HCT116 (cell line): ENCODE results near the gene MUSTN1. TPM values are rescaled to one million over a fixed set of nuclear protein-coding genes. Genes with fewer than 3 reads are reported as not detected.

ENCODE experiments used
- ATAC-seq: fragments of 200-7000 bp; cut with Tn5 transposase; 2 replicates; pipeline ENCODE4 v1.9.1; 2020; ENCODE audit warnings: mild to moderate bottlenecking, moderate library complexity
- BruUV-seq: library from RNA; stranded (reverse); fragments of 400-500 nt; replicated peaks from 2 replicates; lab custom pipeline; 2021; lab: Mats Ljungman, UMichigan
- CTCF ChIA-PET: fragments of 300-600 bp; sonication (Branson Sonifier 250); formaldehyde crosslinking; loops from one replicate; lab custom pipeline; 2021; ENCODE audit warnings: antibody characterized with exemption; lab: Charles Lee
- POLR2A ChIA-PET: fragments of 300-600, 350-600 bp; sonication (Branson Sonifier 250); formaldehyde crosslinking; loops from one replicate; lab custom pipeline; 2021; ENCODE audit warnings: antibody characterized with exemption; lab: Charles Lee
- RAD21 ChIA-PET, 2 experiments: fragments of 300-600 bp; sonication (Branson Sonifier 250); formaldehyde crosslinking; loops; one replicate each; lab custom pipeline; 2023; ENCODE audit warnings: low total read pairs in 2 of 2; ENCODE audit not compliant: uncharacterized antibody in 2 of 2, unreplicated experiment in 2 of 2, low non-redundant PET in 1 of 2; lab: Charles Lee
- DNase-seq: peaks from one replicate; pipeline ENCODE4 v3.0.0-alpha.2; 2010; ENCODE audit warnings: low read depth, low spot score
- H2AFZ ChIP-seq: fragments of 200-600 bp; shearing (Covaris generic), sonication (generic); 2 replicates; pipeline ENCODE4 v1.6.1; 2017; ENCODE audit warnings: low read depth, mixed run types, mixed read lengths, antibody characterized with exemption, low read length; ENCODE audit not compliant: poor library complexity, severe bottlenecking
- H3K27ac ChIP-seq: 2 replicates; pipeline ENCODE4 v1.5.1; 2012; ENCODE audit warnings: low read depth, low read length
- H3K27me3 ChIP-seq: fragments of 200-600 bp; sonication (generic); 2 replicates; pipeline ENCODE4 v1.6.1; 2016; ENCODE audit warnings: mixed run types, low read length, mixed read lengths; ENCODE audit not compliant: insufficient read depth
- H3K36me3 ChIP-seq, 2 experiments: fragments of 200-500 bp in 1 of 2; fragments of 200-600 bp in 1 of 2; sonication (Bioruptor generic) in 1 of 2; sonication (generic) in 1 of 2; 2 replicates each; pipeline versions ENCODE4 v1.5.1 to v1.6.1; 2014 to 2016; ENCODE audit warnings: low read length in 2 of 2, inconsistent platforms in 1 of 2, mixed read lengths in 1 of 2, mixed run types in 1 of 2; ENCODE audit not compliant: insufficient read depth in 2 of 2, control insufficient read depth in 1 of 2
- H3K4me1 ChIP-seq, 2 experiments: fragments of 200-600 bp in 1 of 2; sonication (generic) in 1 of 2; 2 replicates each; pipeline versions ENCODE4 v1.5.1 to v1.6.1; 2012 to 2017; ENCODE audit warnings: low read length in 2 of 2, inconsistent platforms in 1 of 2, mild to moderate bottlenecking in 1 of 2, mixed read lengths in 1 of 2, mixed run types in 1 of 2, moderate library complexity in 1 of 2; ENCODE audit not compliant: insufficient read depth in 2 of 2, control insufficient read depth in 1 of 2
- H3K4me2 ChIP-seq: fragments of 200-600 bp; sonication (generic); 2 replicates; pipeline ENCODE4 v1.6.1; 2017; ENCODE audit warnings: mixed run types, low read length, mixed read lengths
- H3K4me3 ChIP-seq, 2 experiments: fragments of 200-600 bp in 1 of 2; sonication (generic) in 1 of 2; replicated peaks in 1 of 2; 2 replicates each; pipeline ENCODE4 v1.5.1; 2011 to 2016; ENCODE audit warnings: low read length in 2 of 2, control low read depth in 1 of 2, low read depth in 1 of 2, mild to moderate bottlenecking in 1 of 2, mixed read lengths in 1 of 2, mixed run types in 1 of 2
- H3K79me2 ChIP-seq: fragments of 200-600 bp; sonication (generic); 2 replicates; pipeline ENCODE4 v1.6.1; 2017; ENCODE audit warnings: mild to moderate bottlenecking, mixed run types, low read length, moderate library complexity, mixed read lengths; ENCODE audit not compliant: insufficient read depth
- H3K9ac ChIP-seq: fragments of 200-600 bp; sonication (generic); 2 replicates; pipeline ENCODE4 v1.6.1; 2016; ENCODE audit warnings: low read length, mixed read lengths
- H3K9me2 ChIP-seq: fragments of 200-600 bp; sonication (generic), shearing (Covaris generic); 2 replicates; pipeline ENCODE4 v1.6.1; 2017; ENCODE audit warnings: mixed run types, mild to moderate bottlenecking, moderate library complexity; ENCODE audit not compliant: insufficient read depth
- H3K9me3 ChIP-seq, 2 experiments: fragments of 200-500 bp in 1 of 2; fragments of 200-600 bp in 1 of 2; sonication (Bioruptor generic) in 1 of 2; sonication (generic) in 1 of 2; 2 replicates each; pipeline ENCODE4 v1.6.1; 2014 to 2017; ENCODE audit warnings: low read length in 2 of 2, mixed read lengths in 2 of 2, inconsistent platforms in 1 of 2, low read depth in 1 of 2, mild to moderate bottlenecking in 1 of 2, mixed run types in 1 of 2, moderate library complexity in 1 of 2; ENCODE audit not compliant: control insufficient read depth in 1 of 2, insufficient read depth in 1 of 2
- H4K20me1 ChIP-seq: fragments of 200-600 bp; sonication (generic), shearing (Covaris generic); 2 replicates; pipeline ENCODE4 v1.6.1; 2017; ENCODE audit warnings: mixed run types, mild to moderate bottlenecking, moderate library complexity; ENCODE audit not compliant: insufficient read depth
- CBX3 ChIP-seq: IDR thresholded peaks from 2 replicates; pipeline ENCODE4 v1.6.1; 2012; ENCODE audit warnings: low read depth
- CEBPB ChIP-seq: IDR thresholded peaks from 2 replicates; pipeline ENCODE4 v1.6.1; 2012; ENCODE audit warnings: low read depth
- CTCF ChIP-seq, 3 experiments: fragments of 200-600 bp in 1 of 3; sonication (generic) in 1 of 3; IDR thresholded peaks in 2 of 3; conservative IDR thresholded peaks in 1 of 3; 2 replicates each; pipeline ENCODE4 v1.5.1; 2012 to 2017; ENCODE audit warnings: low read depth in 2 of 3, low read length in 2 of 3, antibody characterized with exemption in 1 of 3, borderline replicate concordance in 1 of 3, control low read depth in 1 of 3, mild to moderate bottlenecking in 1 of 3, mixed read lengths in 1 of 3, mixed run types in 1 of 3, moderate library complexity in 1 of 3; ENCODE audit not compliant: insufficient read depth in 1 of 3
- EGR1 ChIP-seq: IDR thresholded peaks from 2 replicates; pipeline ENCODE4 v1.6.1; 2012; ENCODE audit warnings: low read depth
- ELF1 ChIP-seq: IDR thresholded peaks from 2 replicates; pipeline ENCODE4 v1.6.1; 2012; ENCODE audit warnings: low read depth, borderline replicate concordance
- EZH2phosphoT487 ChIP-seq: fragments of 200-600 bp; IDR thresholded peaks from 2 replicates; pipeline ENCODE4 v1.6.1; 2018; ENCODE audit warnings: antibody characterized with exemption, borderline replicate concordance
- JUND ChIP-seq: IDR thresholded peaks from 2 replicates; pipeline ENCODE4 v1.6.1; 2012
- MAX ChIP-seq: IDR thresholded peaks from 2 replicates; pipeline ENCODE4 v1.6.1; 2012
- POLR2A ChIP-seq: IDR thresholded peaks from 2 replicates; pipeline ENCODE4 v1.7.0; 2011; ENCODE audit warnings: borderline replicate concordance; ENCODE audit not compliant: insufficient read depth, insufficient read length; ENCODE audit errors: extremely low read depth
- POLR2AphosphoS5 ChIP-seq: IDR thresholded peaks from 2 replicates; pipeline ENCODE4 v1.6.1; 2011; ENCODE audit warnings: mild to moderate bottlenecking, low read depth, low read length, moderate library complexity
- SRF ChIP-seq: IDR thresholded peaks from 2 replicates; pipeline ENCODE4 v1.6.1; 2012; ENCODE audit warnings: low read depth
- ZBTB33 ChIP-seq: IDR thresholded peaks from 2 replicates; pipeline ENCODE4 v1.6.1; 2011; ENCODE audit warnings: mild to moderate bottlenecking, low read length, moderate library complexity; ENCODE audit not compliant: insufficient replicate concordance; ENCODE audit errors: extremely low read depth
- ZFX ChIP-seq: fragments of 450-650 bp; IDR thresholded peaks from 2 replicates; pipeline ENCODE4 v1.6.1; 2017
- intact Hi-C: fragments of 100-400 bp; cut with micrococcal nuclease; formaldehyde crosslinking; loops from 2 replicates; pipeline ENCODE4 v1.10.0; 2022
- total RNA-seq: library from RNA; stranded (reverse); gene quantifications from one replicate; pipeline ENCODE4 v1.2.1, GENCODE V29; 2021; ENCODE audit not compliant: unreplicated experiment

The MUSTN1 gene
- total RNA-seq, 1 experiment from 2014 or later = 0.44 TPM

GRCh38 chr3:52865994-52866393 is 31.2 kb upstream of the MUSTN1 start:
- BruUV-seq = no TSS peak
- ATAC-seq = no peak
- intact Hi-C loops = no loop called here
- CTCF ChIA-PET = no interaction called here
- Histone ChIP-seq H4K20me1 (no peaks in the 10 kb centered on the region), H3K79me2 (0 out of 2 replicates have a peak, but pooled peaks cover 3% of the 10 kb centered on the region), H3K4me2 (no peak overlapping the region), H3K36me3 (no peaks in the 10 kb centered on the region), H3K9ac (no peak overlapping the region), H3K27ac (no peak overlapping the region), H2AFZ (no peak overlapping the region), H3K9me2 (no peaks in the 10 kb centered on the region), H3K4me1 (no peaks in the 10 kb centered on the region), H3K27me3 (no peaks in the 10 kb centered on the region), H3K4me3 (no peak overlapping the region), H3K9me3 (no peaks in the 10 kb centered on the region)
- POLR2A ChIA-PET = no interaction called here
- RAD21 ChIA-PET = no interaction called here
- DNase-seq = no peak
- no peak for TF ChIP-seq POLR2A
- no peak for TF ChIP-seq MAX
- no peak for TF ChIP-seq EZH2phosphoT487
- no peak for TF ChIP-seq CTCF (IDR thresholded peaks at IDR 0.05 in 2 of 3, conservative IDR thresholded peaks at IDR 0.05 in 1 of 3; ENCODE audit: borderline replicate concordance in 1 of 3, insufficient read depth in 1 of 3, low read depth in 2 of 3, low read length in 2 of 3)
- TF ChIP-seq EGR1 = no peak
- no peak for TF ChIP-seq JUND
- no peak for TF ChIP-seq ZBTB33
- TF ChIP-seq POLR2AphosphoS5 = no peak
- TF ChIP-seq CBX3 = no peak
- no peak for TF ChIP-seq ELF1
- TF ChIP-seq ZFX = no peak
- no peak for TF ChIP-seq CEBPB
- no peak for TF ChIP-seq SRF
